GM21825 (cell line): Measurements from ENCODE around the gene TESMIN.

Experiments used
- ATAC-seq: cut with Tn5 transposase; IDR thresholded peaks from one replicate; pipeline ENCODE4 v1.9.1; 2021; ENCODE audit warnings: mild to moderate bottlenecking, moderate library complexity; ENCODE audit not compliant: unreplicated experiment

The TESMIN gene

GRCh38 chr11:68751331-68751856 is at the start of gene TESMIN:
Gene TESMIN (minus strand): TSS chr11:68751520. CDS start chr11:68750660, 860 bp downstream.
- ATAC-seq, result peak; percentile 68

GRCh38 chr11:68798221-68798813 is 47.0 kb upstream of the TESMIN start:
- no peak for ATAC-seq

- no peak for ATAC-seq
These were observed 45.5 kb upstream of the TESMIN start for GRCh38 chr11:68796801-68797200.

- no peak for ATAC-seq
These were observed 41.2 kb upstream of the TESMIN start for GRCh38 chr11:68792400-68792966.

GRCh38 chr11:68784653-68785052 is 33.3 kb upstream of the TESMIN start:
- no peak for ATAC-seq

- no peak for ATAC-seq
These were observed 32.0 kb upstream of the TESMIN start for GRCh38 chr11:68783216-68783821.

- no peak for ATAC-seq
These were observed 31.4 kb upstream of the TESMIN start for GRCh38 chr11:68782711-68783110.

- no peak for ATAC-seq
These were observed 29.5 kb upstream of the TESMIN start for GRCh38 chr11:68780829-68781228.

- ATAC-seq, result no peak
These were observed 26.9 kb upstream of the TESMIN start for GRCh38 chr11:68778205-68778604.

- no peak for ATAC-seq
These were observed 25.3 kb upstream of the TESMIN start for GRCh38 chr11:68776442-68777235.

GRCh38 chr11:68775951-68776388 is 24.6 kb upstream of the TESMIN start:
- no peak for ATAC-seq

- ATAC-seq, result no peak
These were observed 22.9 kb upstream of the TESMIN start for GRCh38 chr11:68774194-68774585.

GRCh38 chr11:68773521-68774193 is 22.3 kb upstream of the TESMIN start:
- ATAC-seq, result no peak

GRCh38 chr11:68772936-68773335 is 21.6 kb upstream of the TESMIN start:
- no peak for ATAC-seq

GRCh38 chr11:68770781-68771180 is 19.5 kb upstream of the TESMIN start:
- no peak for ATAC-seq

GRCh38 chr11:68767672-68768071 is 16.4 kb upstream of the TESMIN start:
- ATAC-seq, result no peak

- no peak for ATAC-seq
These were observed 15.5 kb upstream of the TESMIN start for GRCh38 chr11:68766786-68767185.

GRCh38 chr11:68764746-68765145 is 13.4 kb upstream of the TESMIN start:
- ATAC-seq, result no peak

GRCh38 chr11:68763926-68764657 is 12.8 kb upstream of the TESMIN start:
- ATAC-seq, result no peak

- no peak for ATAC-seq
These were observed 11.9 kb upstream of the TESMIN start for GRCh38 chr11:68763181-68763721.
